ENCODE measurements around the gene TEX19. TPM values are rescaled to one million over a fixed set of nuclear protein-coding genes. Genes with fewer than 3 reads are reported as not detected.
"Not testable (repeated sequence)": the region's sequence is repeated elsewhere in the genome, so short reads cannot be mapped to it uniquely, and the experiment has no call there.

TEX19 gene
- total and polyA plus RNA-seq, 2 of the 8 experiments (the other 6 are each of a cell fraction or from before 2014, with no cell fraction given), result 0.54 to 0.80 TPM

- H4K91ac ChIP-seq (replicated peaks; ENCODE audit: insufficient read length, low read length); H3K14ac ChIP-seq (ENCODE audit: insufficient read length); H2BK20ac ChIP-seq (ENCODE audit: low read length); H3K27ac ChIP-seq (ENCODE audit: low read depth, low read length); H3K4me2 ChIP-seq (ENCODE audit: insufficient read depth in 1 of 2, low read depth in 2 of 2, low read length in 2 of 2); H3K4me3 ChIP-seq (ENCODE audit: extremely low read depth in 1 of 4, insufficient read depth in 2 of 4, low read depth in 3 of 4, low read length in 4 of 4); H3K79me1 ChIP-seq (ENCODE audit: low read depth, low read length); H4K20me1 ChIP-seq (replicated peaks in 1 of 2; ENCODE audit: control insufficient read depth in 1 of 2, insufficient read depth in 2 of 2, low read length in 2 of 2); H2BK120ac ChIP-seq (replicated peaks; ENCODE audit: low read depth, low read length); H2AFZ ChIP-seq (ENCODE audit: low read length); H3K4ac ChIP-seq (replicated peaks; ENCODE audit: insufficient read length, low read depth, low read length); H3K9ac ChIP-seq (replicated peaks in 1 of 4; ENCODE audit: extremely low read depth in 1 of 4, low read depth in 3 of 4, low read length in 3 of 4); H4K5ac ChIP-seq (ENCODE audit: insufficient read length, low read depth, low read length); H2BK5ac ChIP-seq (ENCODE audit: low read depth, low read length); CTCF ChIA-PET (ENCODE audit: partially characterized antibody); DNase-seq (ENCODE audit: low read depth in 1 of 2, low spot score in 2 of 2); H4K8ac ChIP-seq (ENCODE audit: extremely low read depth, insufficient read depth, low read length); H3K36me3 ChIP-seq (ENCODE audit: control insufficient read depth in 2 of 4, insufficient read depth in 4 of 4, low read length in 3 of 4); H2BK15ac ChIP-seq (ENCODE audit: low read length); H3K23me2 ChIP-seq (ENCODE audit: low read depth, low read length); H3K18ac ChIP-seq (ENCODE audit: extremely low read depth, low read length); H3K56ac ChIP-seq (replicated peaks; ENCODE audit: insufficient read length, low read depth, low read length); H3K9me3 ChIP-seq (ENCODE audit: insufficient read depth in 2 of 2, low read depth in 1 of 2, low read length in 1 of 2); H3K27me3 ChIP-seq (replicated peaks in 1 of 4; ENCODE audit: control insufficient read depth in 3 of 4, extremely low read depth in 1 of 4, insufficient read depth in 3 of 4, low read length in 3 of 4); H2BK12ac ChIP-seq (ENCODE audit: low read depth, low read length); H3K23ac ChIP-seq (ENCODE audit: insufficient read length); H3K79me2 ChIP-seq (ENCODE audit: control insufficient read depth in 1 of 2, insufficient read depth in 2 of 2, low read length in 2 of 2): not testable (repeated sequence)
- WGBS, 2 experiments (ENCODE audit: extremely low coverage in 1 of 2, insufficient coverage in 1 of 2, insufficient read length in 1 of 2, insufficient replicate concordance in 2 of 2, low coverage in 1 of 2, low lambda C conversion rate in 2 of 2, missing lambda C conversion rate in 1 of 2), result 78% methylated on average over 1 of the region's 1 CpG; no CpG with 5 or more reads in 1 of the 2 experiments
- POLR2A ChIA-PET (ENCODE audit: partially characterized antibody), result interaction anchor here (0.7 kb wide), 1 partner anchor 41 kb away, joined by 3 read pairs; no protein-coding TSS in a partner anchor
- H3K4me1 ChIP-seq (replicated peaks in 1 of 4; ENCODE audit: control insufficient read depth in 3 of 4, insufficient read depth in 4 of 4, low read length in 3 of 4), result peaks cover 0 to 11% (median 5%) of the 10 kb centered on the region in 4 experiments; a peak in 6 of 7 replicates
- peak; percentile 13 for FAIRE-seq
- TF ChIP-seq HDAC2 (IDR thresholded peaks at IDR 0.05; ENCODE audit: borderline replicate concordance in 1 of 2, low read depth in 2 of 2, low read length in 2 of 2), result peak in 1 of 2 experiments; percentile 57; a peak in 1 of 4 replicates
- H2AK5ac ChIP-seq (ENCODE audit: low read depth, low read length), result peak overlapping the region; percentile 53; the same call in 1 of the 2 replicates
These were observed 516 bp downstream of the TEX19 start for GRCh38 chr17:82359451-82360074.
